Measurements from ENCODE around the gene COL5A3.

- TF ChIP-seq, protein P1, sequence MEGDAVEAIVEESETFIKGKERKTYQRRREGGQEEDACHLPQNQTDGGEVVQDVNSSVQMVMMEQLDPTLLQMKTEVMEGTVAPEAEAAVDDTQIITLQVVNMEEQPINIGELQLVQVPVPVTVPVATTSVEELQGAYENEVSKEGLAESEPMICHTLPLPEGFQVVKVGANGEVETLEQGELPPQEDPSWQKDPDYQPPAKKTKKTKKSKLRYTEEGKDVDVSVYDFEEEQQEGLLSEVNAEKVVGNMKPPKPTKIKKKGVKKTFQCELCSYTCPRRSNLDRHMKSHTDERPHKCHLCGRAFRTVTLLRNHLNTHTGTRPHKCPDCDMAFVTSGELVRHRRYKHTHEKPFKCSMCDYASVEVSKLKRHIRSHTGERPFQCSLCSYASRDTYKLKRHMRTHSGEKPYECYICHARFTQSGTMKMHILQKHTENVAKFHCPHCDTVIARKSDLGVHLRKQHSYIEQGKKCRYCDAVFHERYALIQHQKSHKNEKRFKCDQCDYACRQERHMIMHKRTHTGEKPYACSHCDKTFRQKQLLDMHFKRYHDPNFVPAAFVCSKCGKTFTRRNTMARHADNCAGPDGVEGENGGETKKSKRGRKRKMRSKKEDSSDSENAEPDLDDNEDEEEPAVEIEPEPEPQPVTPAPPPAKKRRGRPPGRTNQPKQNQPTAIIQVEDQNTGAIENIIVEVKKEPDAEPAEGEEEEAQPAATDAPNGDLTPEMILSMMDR (IDR thresholded peaks at IDR 0.05; ENCODE audit: low read length) = no peak
- TF ChIP-seq EZH2 (optimal IDR thresholded peaks at IDR 0.05; ENCODE audit: low read depth, low read length) (no peak), EZH2phosphoT487 (IDR thresholded peaks at IDR 0.05; ENCODE audit: low read length) (no peak)
These were observed 74.6 kb downstream of the COL5A3 start for GRCh38 chr19:9935506-9936325.
